ENCODE results near the gene TMEM163.

GRCh38 chr2:134689315-134689714 lies 29.5 kb downstream of the TMEM163 start:
- TF ChIP-seq TARDBP (IDR thresholded peaks at IDR 0.05) (no peak), SUZ12 (IDR thresholded peaks at IDR 0.05) (no peak), CTBP1 (IDR thresholded peaks at IDR 0.05; ENCODE audit: borderline replicate concordance) (no peak), ZNF384 (IDR thresholded peaks at IDR 0.05) (no peak)

Measured in HEK293T (cell line).